NCI-H2107 treated with DMSO at 0.1 percent for 48 hours (cell line): ENCODE results near the gene ITGA11.

Experiments used
- DNase-seq: peaks from one replicate; lab custom pipeline; 2025; ENCODE audit not compliant: unreplicated experiment; lab: John Stamatoyannopoulos, UW

The ITGA11 gene

DNA sequence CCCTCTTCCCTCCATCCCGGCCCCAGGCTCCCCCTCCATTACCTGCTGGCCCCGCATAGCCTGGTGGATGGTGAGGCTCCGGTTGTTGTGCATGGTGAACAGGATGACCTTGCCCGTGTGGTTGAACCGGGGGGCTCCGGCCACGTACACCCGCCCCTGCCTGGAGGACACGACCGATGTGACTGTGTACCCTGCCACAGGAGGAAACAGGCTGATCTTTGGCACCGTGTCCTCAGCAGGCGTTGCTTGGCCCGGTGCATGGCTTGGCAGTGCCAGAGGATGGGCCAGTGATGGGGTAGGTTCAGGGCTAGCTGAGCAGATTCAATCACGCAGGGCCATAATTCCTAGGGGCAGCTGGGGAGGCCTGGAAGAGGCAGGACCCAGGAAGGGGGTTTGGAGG, 96.3 kb downstream of the ITGA11 start:
- no peak for DNase-seq

DNA sequence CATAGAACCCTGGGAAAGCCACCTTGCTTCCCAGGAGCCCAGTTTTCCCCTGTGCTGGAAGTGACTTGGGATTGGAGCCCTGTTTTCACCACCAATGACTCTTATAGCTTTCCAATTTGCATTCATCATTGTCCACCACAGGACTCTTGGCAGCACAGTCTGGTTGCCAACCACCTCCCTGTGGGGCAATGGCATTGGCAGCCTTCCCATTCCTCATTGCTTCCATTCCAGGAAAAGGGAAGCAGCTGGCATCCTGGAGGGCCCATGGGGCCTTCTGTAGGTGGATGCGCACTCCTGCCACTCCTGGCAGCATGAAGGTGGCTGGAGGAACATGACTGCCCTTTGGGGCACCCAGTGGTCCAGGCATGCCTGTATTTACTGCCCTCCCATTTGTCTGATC, 96.7 kb downstream of the ITGA11 start:
- peak; percentile 40 for DNase-seq

DNA sequence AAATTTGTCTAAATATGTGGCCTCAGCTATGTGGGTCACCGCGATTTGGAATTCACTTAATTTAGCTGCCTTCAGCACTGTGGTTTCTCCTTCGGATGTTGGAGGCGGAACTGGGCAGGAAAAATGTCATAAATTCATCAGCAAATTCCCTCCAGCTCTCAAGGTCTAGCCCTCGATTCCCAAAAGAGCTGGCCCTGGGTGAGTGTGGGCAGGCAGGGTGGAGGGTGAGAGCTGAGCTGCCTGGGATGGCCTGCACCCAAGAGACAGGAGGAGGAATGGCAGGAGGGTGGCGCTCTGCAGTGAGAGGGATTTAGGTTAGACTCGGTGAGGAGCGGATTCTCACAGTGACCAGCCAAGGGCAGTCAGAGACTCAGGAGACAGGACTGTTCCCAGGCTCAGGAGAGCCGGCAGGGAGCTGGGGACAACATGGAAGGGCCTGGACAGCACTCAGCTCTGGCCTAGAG, 97.3 kb downstream of the ITGA11 start:
- no peak for DNase-seq

DNA sequence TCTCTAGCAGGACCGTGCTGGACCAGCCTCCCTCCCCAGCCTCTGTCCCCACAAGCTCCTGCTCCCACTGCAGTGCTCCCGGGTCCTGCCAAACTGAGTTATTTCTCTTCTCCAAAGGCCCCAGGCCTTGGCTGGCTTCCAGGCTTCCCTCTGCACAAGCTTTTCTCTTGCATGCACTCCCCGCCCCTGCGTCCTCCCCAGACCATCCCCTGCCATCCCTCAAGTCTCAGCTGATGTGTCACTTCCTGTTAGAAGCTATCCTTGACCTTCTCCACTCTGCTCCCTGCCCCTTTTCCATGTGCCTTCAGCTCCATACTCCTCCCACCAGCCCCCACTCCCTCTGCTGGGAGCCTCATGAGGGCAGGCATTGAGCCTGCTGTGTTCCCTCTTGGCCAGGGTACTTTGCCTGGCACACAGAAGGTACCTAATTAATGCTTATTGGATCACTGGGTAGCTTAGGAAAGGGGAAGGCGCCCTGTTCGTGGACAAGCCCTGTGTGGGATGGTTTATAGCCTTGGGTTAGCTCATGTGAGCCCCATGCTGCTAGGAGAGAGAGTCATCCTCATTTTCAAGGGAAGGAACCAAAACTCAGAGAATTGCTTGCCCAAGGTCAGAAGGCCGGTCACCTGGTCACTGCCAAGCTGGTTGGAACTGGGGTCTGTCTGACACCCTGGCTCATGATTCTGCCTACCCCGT, 98.0 kb downstream of the ITGA11 start:
- no peak for DNase-seq

DNA sequence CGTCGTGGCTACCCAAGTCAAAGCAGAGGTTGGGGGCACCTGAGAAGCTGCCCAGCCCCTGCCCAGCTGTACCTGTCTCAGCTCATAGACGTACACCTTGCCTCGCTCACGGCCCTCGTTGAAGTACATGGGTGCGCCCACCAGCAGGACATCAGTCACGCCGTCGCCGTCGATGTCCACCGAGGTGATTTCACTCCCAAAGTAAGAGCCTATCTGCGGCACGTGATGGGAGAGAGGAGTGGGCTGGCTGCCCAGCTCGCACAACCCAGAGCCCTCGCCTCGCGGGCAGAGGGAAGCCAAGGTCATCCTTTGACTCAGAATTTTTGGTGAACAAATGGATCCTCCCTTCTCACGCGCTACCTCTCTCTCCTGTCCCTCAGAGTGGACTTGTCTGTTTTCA, 99.7 kb downstream of the ITGA11 start:
- DNase-seq, result no peak

DNA sequence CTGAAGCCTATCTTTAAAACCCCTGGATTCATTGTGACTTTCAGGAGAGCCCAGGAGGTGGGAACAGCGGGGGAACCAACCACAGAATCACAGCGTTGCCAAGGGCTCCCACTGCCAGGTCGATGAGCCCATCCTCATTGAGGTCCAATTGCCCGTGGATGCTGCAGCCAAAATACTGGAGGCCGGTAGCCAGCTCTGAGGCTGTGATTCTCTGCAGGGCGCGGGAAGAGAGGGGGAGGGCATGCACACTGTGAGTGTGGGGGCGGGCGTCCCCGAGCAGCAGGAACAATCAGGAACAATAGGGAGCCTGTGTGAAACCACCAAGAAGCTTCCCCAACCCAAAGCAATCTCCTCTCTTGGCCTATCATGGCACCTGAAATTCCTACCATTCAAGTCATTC, 101.1 kb downstream of the ITGA11 start:
- no peak for DNase-seq

DNA sequence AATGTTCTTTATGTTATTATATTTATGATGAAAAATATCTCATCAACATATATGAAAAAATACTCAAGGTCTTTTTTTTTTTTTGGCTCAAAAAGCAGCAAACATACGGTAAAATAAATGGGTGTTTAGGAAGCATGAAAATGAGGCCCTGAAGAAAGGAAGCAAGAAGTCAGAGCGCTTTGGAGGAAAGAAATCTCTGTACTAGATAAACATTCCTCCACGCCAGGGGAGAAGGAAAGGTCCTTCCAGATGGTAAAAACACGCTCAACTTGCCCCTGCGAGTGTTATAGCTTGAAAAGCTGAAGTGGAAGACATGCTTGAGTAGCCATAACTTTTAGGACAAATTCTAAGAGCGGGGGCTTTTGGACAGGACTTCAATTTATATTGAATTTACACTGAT, 101.5 kb downstream of the ITGA11 start:
- no peak for DNase-seq

DNA sequence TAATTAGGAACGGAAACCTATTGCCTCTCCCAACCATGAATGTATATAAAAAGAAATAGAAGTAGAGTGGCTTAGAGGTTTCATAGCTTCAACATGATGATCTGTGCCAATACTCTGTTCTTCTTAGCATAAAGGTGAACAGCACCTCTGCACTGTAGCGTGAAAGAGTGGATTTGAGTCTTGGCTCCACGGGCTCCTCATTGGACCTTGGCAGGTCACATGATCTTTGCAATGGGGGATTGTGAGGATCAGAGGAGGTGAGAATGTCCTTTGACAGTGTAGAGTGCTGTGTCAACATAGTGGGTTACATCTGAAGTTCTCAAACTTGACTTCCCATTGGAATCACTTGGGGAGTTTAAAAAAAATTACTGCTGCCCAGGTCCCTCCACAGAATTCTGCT, 103.0 kb downstream of the ITGA11 start:
- DNase-seq, result no peak

DNA sequence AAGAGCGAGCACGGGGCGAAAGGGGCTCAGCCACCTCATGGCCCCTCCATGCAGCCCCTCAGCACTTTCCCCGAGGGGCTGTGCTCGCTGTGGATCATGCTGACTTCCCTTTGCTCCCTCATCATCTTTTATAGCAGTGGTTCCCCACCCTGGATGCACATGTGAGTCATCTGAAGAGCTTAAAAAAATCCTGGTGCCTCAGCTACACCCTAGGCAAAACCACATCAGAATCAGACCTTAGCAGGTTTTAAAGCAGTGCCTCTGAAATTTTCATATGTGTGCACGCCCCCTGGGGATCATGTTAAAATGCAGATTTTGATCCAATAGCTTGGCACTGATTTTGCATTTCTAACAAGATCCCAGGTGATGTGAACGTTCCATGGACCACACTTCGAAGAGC, 103.5 kb downstream of the ITGA11 start:
- DNase-seq, result no peak

DNA sequence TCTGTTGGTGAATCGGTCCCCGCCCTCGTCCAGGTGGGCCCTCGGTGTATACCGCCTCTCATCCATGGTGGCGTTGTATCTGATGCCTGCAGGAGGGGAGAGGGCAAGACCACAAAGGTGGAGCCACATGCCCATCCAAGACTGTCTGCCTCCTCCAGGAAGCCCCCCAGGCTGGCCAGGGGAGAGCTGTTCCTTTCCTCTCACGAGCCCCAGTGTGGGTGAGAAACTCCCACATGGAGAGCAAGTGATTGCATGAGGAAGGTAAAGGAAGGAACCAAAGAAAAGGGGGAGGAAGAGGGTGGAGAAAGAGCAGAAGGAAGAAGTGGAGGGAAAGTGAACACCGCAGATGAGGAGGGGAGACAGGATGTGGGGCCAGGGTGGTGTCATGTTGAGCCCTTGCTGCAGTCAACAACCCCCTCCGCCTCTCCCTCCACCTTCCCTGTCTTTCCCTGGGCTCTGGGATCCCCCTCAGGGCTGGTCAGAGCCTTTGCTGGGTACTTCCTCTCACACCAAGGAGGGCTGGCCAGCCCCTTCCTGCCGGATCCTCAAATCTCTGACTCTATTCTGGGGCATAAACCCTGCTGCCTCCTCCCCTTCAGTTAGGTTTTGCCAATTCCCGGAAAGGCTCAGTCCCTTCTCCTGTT, 105.1 kb downstream of the ITGA11 start:
- DNase-seq, result no peak

DNA sequence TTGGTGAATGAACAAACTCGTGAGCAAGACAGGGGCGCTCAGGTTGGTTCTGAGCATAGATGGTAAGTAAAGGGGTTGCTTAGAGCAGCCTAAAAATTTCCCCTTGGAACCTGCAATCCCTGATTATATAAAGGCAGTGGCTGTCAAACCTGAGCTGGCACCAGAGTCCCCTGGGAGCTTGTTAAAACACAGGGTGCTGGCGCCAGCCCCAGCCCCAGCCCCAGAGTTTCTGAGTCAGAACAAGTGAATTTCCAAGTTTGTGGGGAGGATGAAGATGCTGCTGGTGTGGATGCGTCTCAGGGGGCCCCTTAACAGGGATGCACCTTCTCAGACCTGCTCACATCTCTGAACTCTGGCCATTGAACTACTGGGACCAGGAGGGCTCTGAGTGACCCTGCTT, 106.2 kb downstream of the ITGA11 start:
- no peak for DNase-seq

DNA sequence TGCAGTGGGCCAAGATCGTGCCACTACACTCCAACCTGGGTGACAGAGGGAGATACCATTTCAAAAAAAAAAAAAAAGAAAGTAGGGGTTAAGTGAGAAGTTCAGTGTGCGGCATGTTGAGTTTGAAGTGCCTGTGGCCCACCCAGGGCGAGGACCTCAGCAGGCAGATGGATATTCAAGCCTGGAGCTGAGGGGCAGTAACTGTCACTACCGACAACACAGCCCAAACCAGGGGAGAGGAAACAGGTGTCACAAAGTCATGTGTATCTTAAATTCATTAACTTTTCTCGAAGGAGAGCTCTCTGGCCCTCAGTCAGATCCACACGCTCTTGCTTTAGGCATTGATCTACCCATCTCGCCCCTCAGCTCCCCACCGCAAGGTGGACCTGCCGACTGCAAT, 109.2 kb downstream of the ITGA11 start:
- no peak for DNase-seq

DNA sequence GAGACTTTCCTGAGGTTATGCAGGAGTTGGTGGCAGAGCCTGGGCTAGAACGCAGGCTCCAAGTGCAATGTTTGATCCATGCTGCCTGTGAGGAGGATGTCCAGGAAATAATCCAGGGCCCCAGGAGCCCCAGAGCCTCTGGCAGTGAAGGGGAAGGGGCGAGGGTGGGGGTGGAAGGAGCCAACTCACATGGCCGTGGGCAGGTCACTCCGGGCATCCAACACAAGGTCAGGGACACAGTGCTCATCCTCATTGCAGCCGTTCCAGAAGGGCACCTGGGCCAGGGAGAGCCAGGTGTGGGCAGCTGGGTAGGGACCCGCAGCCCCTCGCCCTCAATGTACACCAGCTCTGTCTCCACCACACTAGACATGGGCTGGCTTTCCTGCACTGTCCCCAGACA, 110.7 kb downstream of the ITGA11 start:
- no peak for DNase-seq

DNA sequence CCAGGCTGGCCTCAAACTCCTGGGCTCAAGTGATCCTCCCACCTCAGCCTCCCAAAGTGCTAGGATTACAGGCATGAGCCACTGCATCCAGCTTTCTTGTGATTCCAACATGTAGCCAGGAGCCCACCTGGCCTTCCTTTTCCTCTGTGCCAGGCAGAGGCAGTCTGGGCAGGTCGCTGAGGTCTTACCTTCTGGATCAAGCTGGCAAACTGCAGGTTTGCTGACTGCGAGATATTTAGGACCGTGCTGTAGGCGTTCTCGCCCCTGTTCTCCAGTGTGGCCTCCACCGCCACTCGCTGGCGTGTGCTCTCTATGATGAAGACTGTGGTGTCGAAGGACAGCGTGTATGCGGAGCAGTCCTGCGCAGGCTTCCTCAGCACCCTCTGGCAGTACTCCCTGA, 112.0 kb downstream of the ITGA11 start:
- DNase-seq, result no peak

DNA sequence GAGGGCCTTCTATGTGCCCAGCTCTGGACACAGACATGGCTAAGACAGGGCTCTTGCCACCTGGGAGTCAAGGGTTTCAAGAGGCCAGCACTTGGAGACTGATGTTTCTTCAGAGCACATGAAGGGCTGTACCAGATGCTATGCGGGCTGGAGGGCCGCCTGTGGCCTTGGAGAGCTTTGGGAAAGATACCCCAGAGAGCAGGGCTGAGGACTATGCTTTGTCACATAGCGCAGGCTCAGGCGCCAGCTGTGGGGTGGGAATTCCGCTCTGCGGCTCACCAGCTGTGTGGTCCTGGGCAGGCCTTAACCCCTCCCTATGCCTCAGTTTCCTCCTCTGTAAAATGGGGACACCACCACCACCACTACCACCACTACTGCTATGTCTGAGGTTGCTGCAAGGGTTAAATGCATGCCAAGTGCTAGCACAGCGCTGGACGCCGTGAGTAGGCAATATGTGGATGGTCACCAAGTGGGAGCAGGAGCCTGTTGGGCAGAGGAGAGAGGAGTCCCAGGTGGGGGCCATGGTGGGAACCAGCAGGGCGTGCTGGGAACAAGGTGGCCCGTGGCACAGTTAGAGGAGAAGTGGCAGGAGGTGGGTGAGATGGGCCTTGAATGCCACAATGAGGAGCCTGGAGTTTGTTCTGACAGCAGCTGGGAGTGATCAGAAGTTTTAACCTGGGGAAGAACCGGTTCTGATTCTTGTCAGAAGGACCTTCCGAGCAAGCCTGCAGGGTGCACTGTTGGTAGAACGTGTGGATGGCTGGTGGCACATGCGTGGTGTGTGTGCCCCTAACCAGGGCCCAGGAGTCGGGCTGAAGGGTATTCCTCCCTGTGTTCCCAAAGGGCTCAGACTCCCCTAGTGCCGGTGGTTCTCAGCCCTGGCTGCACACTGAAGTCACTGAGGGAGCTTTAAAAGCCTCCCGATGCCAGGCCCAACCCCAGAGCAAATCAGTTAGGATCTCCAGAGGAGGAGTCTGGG, 112.7 kb downstream of the ITGA11 start:
- DNase-seq, result no peak

DNA sequence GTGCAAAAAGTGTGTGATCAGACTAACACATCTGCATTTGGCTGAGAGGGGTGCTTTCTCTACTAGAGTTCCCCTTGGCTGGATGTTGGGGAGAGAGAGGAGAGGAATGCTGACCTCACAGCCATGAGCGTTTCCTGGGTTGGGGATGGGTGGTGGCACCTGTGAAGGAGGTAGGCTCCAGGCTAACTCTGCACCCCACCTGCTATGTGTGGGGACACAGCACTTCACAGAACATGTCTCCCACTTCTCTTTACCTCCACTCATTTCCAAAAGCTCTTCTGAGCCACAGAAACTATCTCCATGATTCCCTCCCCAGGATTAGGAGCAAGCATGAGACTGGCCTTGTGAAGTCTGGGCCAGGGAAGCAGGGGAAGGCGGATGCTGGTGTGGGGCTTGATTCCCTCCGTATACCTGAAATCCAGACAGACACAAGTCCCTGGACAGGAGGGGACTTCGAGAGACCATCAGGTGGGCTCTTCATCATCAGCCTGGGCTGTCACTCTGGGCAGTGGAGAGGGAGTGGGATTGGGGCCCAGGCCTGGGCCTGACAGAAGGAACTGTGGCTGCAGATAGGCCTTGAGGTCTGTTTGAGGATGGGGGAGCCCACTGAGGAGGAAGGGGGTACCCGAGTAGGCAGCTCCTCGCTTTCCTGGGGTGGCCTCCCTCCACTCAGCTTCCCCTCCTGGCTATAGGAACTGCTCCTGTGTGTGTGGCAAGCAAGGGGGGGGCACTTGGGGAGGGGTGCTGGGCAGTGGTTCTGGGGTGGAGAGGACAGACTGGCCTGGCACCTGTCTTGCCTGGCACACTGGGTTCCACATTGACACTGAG, 113.7 kb downstream of the ITGA11 start:
- DNase-seq, result no peak

DNA sequence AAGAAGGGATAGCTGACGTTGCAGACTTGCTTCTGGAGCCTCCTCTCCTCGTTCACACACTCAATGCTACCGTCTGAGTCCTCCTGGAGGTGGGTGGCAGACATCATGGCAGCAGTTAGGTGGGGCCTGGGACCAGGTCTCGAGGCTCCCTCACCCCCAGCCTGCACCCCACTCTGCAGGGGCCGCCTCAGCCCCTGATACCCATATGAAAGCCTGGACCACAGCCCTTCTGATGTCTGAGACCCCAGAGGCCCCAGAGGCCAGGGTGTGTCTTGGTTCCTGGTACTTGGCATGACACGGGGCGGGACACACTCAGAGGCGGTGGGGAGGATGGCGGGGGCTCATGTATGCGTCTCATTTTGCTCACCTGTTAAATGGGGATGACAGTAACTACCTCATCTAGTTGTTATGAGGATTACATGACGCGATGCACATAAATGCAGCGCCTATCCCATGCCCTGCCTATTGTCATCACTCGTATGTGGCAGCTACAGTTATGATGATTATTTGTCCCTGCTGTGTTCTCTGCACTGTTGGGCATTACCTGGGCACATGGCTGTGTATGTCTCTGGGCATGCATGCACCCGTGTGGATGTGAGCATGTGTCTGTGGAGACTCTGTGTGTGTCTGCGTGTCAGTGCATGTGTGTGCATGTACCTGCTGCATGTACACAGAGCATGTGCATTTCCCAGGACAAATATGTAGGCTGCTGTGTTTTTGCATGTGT, 114.5 kb downstream of the ITGA11 start:
- no peak for DNase-seq

DNA sequence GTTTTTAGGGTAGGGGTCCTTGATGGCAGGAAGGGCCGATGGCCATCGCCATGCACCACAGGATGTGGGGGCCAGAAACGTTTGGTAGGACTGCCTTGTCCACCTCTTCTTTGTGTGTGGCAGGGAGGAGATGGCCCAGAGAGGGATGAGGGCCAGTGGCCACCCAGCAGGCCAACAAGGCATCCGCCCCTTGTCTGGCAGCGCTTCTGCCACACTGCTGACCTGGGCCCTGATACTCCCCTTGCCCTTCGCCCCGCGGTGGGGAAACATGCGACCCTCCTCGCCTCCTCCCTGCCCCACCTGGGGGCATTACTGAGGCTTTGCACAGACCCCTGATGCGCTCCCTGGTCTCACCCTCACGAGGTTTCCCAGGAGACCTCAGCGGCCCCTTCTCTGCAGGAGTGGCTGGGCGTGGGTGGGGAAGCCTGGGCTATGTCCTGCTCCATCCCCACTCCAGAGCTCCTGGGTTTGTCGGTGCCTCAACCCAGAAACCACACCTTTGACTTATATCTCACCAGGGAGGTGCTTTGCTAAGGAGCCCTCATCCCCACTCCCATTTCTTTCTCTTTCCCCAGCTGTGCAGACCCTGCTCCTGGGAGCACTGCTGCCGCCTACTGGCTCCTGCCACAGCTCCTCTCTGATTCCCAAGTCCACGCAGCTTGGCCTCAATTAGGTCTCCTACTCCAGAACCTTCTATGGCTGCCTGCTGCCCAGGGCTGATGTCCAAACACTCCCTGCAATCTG, 115.7 kb downstream of the ITGA11 start:
- no peak for DNase-seq

DNA sequence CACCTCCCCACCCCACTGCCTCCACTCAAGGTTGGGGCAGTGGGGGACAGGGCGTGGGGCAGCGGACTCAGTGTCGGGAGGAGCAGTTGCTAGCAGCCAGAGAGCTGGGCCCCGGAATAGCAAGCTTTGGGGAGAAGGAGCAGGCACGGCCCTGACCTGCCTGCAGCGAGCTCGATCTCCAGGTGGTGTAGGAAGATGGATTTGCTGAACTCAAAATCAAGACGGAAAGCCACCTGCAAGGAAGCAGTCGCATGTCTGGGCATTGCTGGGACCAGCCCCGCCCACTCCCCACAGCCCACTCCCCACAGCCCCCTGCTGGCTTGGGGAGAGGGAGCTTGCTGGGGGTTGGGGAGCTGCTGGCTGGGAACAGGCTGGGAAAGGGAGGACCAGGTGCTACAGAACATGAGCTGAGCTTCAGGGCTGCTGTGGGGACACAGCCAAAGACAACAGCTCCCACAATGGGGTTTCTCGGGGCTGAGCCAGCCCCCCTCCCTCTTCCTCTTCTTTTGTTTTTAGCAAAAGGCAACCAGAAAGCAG, 116.4 kb downstream of the ITGA11 start:
- DNase-seq, result no peak
